Measurements from ENCODE around the gene APOO. TPM values are rescaled to one million over a fixed set of nuclear protein-coding genes. Genes with fewer than 3 reads are reported as not detected.

APOO gene
- total RNA-seq, 1 experiment from 2014 or later, result 23.4 TPM

DNA sequence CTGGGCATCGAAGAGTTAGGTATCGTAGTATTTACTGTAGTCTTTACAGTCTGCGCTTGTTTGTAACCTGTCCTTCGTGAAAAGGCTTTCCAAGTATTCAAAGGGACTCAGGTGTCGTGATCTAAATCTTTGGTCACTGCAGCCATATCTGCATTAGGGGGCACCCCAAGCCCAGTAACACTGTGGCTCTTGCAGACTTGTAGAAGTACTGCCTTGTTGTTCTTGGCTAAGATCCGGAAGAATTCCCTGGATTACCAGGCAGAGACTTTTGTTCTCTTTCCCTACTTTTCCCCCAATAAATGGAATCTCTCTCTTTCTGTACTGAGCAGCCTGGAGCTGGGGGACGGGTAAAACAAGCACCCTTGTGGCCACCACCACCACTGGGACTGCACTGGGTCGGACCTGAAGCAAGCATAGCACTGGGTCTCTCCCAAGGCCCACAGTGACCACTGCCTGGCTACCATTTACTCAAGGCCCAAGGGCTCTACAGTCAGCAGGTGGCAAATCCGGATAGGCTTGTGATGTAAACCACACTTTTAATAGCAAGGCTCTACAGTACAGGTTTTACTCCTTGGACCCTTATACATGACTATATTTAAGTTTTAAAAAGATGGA is 12.1 kb upstream of the APOO start:
- H3K4me3 Mint-ChIP-seq (ENCODE audit: unreplicated experiment), result no peak overlapping the region
- DNase-seq, result peak in 1 of 2 experiments; percentile 24
- TF ChIP-seq, protein P1, sequence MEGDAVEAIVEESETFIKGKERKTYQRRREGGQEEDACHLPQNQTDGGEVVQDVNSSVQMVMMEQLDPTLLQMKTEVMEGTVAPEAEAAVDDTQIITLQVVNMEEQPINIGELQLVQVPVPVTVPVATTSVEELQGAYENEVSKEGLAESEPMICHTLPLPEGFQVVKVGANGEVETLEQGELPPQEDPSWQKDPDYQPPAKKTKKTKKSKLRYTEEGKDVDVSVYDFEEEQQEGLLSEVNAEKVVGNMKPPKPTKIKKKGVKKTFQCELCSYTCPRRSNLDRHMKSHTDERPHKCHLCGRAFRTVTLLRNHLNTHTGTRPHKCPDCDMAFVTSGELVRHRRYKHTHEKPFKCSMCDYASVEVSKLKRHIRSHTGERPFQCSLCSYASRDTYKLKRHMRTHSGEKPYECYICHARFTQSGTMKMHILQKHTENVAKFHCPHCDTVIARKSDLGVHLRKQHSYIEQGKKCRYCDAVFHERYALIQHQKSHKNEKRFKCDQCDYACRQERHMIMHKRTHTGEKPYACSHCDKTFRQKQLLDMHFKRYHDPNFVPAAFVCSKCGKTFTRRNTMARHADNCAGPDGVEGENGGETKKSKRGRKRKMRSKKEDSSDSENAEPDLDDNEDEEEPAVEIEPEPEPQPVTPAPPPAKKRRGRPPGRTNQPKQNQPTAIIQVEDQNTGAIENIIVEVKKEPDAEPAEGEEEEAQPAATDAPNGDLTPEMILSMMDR (IDR thresholded peaks at IDR 0.05; ENCODE audit: insufficient read depth in 1 of 2, low read depth in 1 of 2, low read length in 1 of 2, severe bottlenecking in 1 of 2, unreplicated experiment in 1 of 2), result peak in 1 of 2 experiments; percentile 31
- CTCF ChIA-PET, result no interaction called here
- no peak overlapping the region for H3K27ac Mint-ChIP-seq (ENCODE audit: unreplicated experiment)
- Histone ChIP-seq H3K9me3 (no peaks in the 10 kb centered on the region), H3K4me3 (ENCODE audit: low read depth, low read length) (no peak overlapping the region), H3K36me3 (ENCODE audit: control insufficient read depth, insufficient read depth, low read length) (no peaks in the 10 kb centered on the region), H3K27me3 (replicated peaks; ENCODE audit: control insufficient read depth, insufficient read depth, low read length) (no peaks in the 10 kb centered on the region), H3K4me1 (no peaks in the 10 kb centered on the region)
- H3K4me1 Mint-ChIP-seq (ENCODE audit: low read depth, unreplicated experiment), result no peaks in the 10 kb centered on the region
- POLR2A ChIA-PET, result no interaction called here
- intact Hi-C loops (cut with micrococcal nuclease; ENCODE audit: unreplicated experiment), result no loop called here
- H3K36me3 Mint-ChIP-seq (ENCODE audit: insufficient read depth, unreplicated experiment), result no peaks in the 10 kb centered on the region
- no peaks in the 10 kb centered on the region for H3K9me3 Mint-ChIP-seq (ENCODE audit: unreplicated experiment)
- no peaks in the 10 kb centered on the region for H3K27me3 Mint-ChIP-seq (ENCODE audit: insufficient read depth, unreplicated experiment)
- BruUV-seq (replicated peaks), result no TSS peak

- POLR2A ChIA-PET, result no interaction called here
- intact Hi-C loops (cut with micrococcal nuclease; ENCODE audit: unreplicated experiment), result no loop called here
Measured at GRCh38 chrX:23919148-23919547, 11.4 kb upstream of the APOO start.

GRCh38 chrX:23911126-23911835 is 3.5 kb upstream of the APOO start:
- H3K4me3 Mint-ChIP-seq (ENCODE audit: unreplicated experiment), result no peak overlapping the region
- H3K27ac Mint-ChIP-seq (ENCODE audit: unreplicated experiment), result no peak overlapping the region
- no peaks in the 10 kb centered on the region for H3K36me3 Mint-ChIP-seq (ENCODE audit: insufficient read depth, unreplicated experiment)
- Histone ChIP-seq H3K9me3 (no peaks in the 10 kb centered on the region), H3K4me1 (no peaks in the 10 kb centered on the region), H3K36me3 (ENCODE audit: control insufficient read depth, insufficient read depth, low read length) (no peaks in the 10 kb centered on the region), H3K4me3 (ENCODE audit: low read depth, low read length) (no peak overlapping the region), H3K27me3 (replicated peaks; ENCODE audit: control insufficient read depth, insufficient read depth, low read length) (no peaks in the 10 kb centered on the region)
- H3K4me1 Mint-ChIP-seq (ENCODE audit: low read depth, unreplicated experiment), result no peaks in the 10 kb centered on the region
- ChIA-PET POLR2A (no interaction called here), CTCF (no interaction called here)
- H3K27me3 Mint-ChIP-seq (ENCODE audit: insufficient read depth, unreplicated experiment), result no peaks in the 10 kb centered on the region
- intact Hi-C loops (cut with micrococcal nuclease; ENCODE audit: unreplicated experiment), result no loop called here
- BruUV-seq (replicated peaks), result no TSS peak
- TF ChIP-seq, protein P1 (IDR thresholded peaks at IDR 0.05; ENCODE audit: insufficient read depth in 1 of 2, low read depth in 1 of 2, low read length in 1 of 2, severe bottlenecking in 1 of 2, unreplicated experiment in 1 of 2), result no peak
- no peaks in the 10 kb centered on the region for H3K9me3 Mint-ChIP-seq (ENCODE audit: unreplicated experiment)
- DNase-seq, result no peak

More at GRCh38 chrX:23919148-23919547, 11.4 kb upstream of the APOO start:
- no peaks in the 10 kb centered on the region for H3K4me1 Mint-ChIP-seq (ENCODE audit: low read depth, unreplicated experiment)
- Histone ChIP-seq H3K36me3 (ENCODE audit: control insufficient read depth, insufficient read depth, low read length) (no peaks in the 10 kb centered on the region), H3K9me3 (no peaks in the 10 kb centered on the region), H3K4me1 (no peaks in the 10 kb centered on the region), H3K27me3 (replicated peaks; ENCODE audit: control insufficient read depth, insufficient read depth, low read length) (no peaks in the 10 kb centered on the region), H3K4me3 (ENCODE audit: low read depth, low read length) (no peak overlapping the region)
- CTCF ChIA-PET, result no interaction called here
- TF ChIP-seq, protein P1 (IDR thresholded peaks at IDR 0.05; ENCODE audit: insufficient read depth in 1 of 2, low read depth in 1 of 2, low read length in 1 of 2, severe bottlenecking in 1 of 2, unreplicated experiment in 1 of 2), result no peak
- no peaks in the 10 kb centered on the region for H3K36me3 Mint-ChIP-seq (ENCODE audit: insufficient read depth, unreplicated experiment)
- H3K27me3 Mint-ChIP-seq (ENCODE audit: insufficient read depth, unreplicated experiment), result no peaks in the 10 kb centered on the region
- no peak overlapping the region for H3K27ac Mint-ChIP-seq (ENCODE audit: unreplicated experiment)
- no peak for DNase-seq
- H3K9me3 Mint-ChIP-seq (ENCODE audit: unreplicated experiment), result no peaks in the 10 kb centered on the region
- BruUV-seq (replicated peaks), result no TSS peak
- no peak overlapping the region for H3K4me3 Mint-ChIP-seq (ENCODE audit: unreplicated experiment)

Measured in Caco-2 (cell line).